ENCODE results near the gene IPO4. TPM values are rescaled to one million over a fixed set of nuclear protein-coding genes. Genes with fewer than 3 reads are reported as not detected.

Gene IPO4
- total and polyA plus RNA-seq, 2 experiments from 2014 or later: 34.2 to 105 TPM

DNA sequence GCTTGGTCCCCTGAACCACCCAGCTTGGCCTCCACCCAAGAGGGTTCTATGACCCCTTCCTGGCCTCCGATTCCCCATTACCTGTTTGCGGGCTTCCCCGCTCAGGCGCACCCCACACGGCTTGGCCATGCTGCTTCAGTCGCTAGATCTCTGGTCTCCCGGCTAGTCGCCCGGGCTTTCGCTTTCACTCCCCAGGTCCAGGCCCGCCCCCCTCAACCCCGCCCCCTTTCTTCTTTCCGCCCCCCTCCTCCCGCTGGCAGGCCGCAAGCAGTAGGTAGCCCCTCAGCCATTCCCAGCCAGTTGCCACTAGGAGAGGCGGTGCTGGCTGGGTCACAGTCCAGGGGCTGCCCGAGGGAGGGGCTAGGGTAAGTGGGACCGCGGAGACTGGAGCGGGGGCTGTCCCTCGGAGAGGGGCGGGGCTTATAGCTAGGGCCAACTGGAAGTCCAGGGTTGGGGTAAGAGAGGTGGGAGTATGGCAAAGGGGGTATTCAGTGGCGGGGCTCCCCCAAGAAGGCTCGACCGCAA lies 42.1 kb downstream of the IPO4 start, which contains the start of gene PSME2:
TSS of gene PSME2 (minus strand) at position 158 of the 525 bp plus-strand sequence. CDS start at position 129, 29 bp downstream.
- Mint-ChIP-seq H3K9me3 (no peaks in the 10 kb centered on the region; the same call in 2 of the 3 replicates), H3K4me1 (peaks cover 23% of the 10 kb centered on the region), H3K27me3 (ENCODE audit: insufficient read depth, low read depth, poor library complexity) (peaks cover 12% of the 10 kb centered on the region), H3K36me3 (ENCODE audit: low read depth) (peaks cover 59% of the 10 kb centered on the region), H3K27ac (peak within 1 kb of the TSS; percentile 97), H3K4me3 (peak within 1 kb of the TSS; percentile 99)
- Histone ChIP-seq H3F3A (replicated peaks; ENCODE audit: low read depth) (peaks cover 14% of the 10 kb centered on the region), H3K4me1 (ENCODE audit: insufficient read depth) (peaks cover 18% of the 10 kb centered on the region), H3K27me3 (ENCODE audit: insufficient read depth) (no peaks in the 10 kb centered on the region), H3K27ac (ENCODE audit: low read depth) (peak within 1 kb of the TSS; percentile 51; the same call in 1 of the 2 replicates), H3K4me2 (peak within 1 kb of the TSS; percentile 99), H3K79me2 (replicated peaks; ENCODE audit: insufficient read depth) (peaks cover 38% of the 10 kb centered on the region), H3K9me2 (ENCODE audit: insufficient read depth) (no peaks in the 10 kb centered on the region), H3K4me3 (peak within 1 kb of the TSS; percentile 70), H3K36me3 (ENCODE audit: insufficient read depth) (peaks cover 25% of the 10 kb centered on the region), H2AFZ (peak within 1 kb of the TSS; percentile 97), H4K20me1 (replicated peaks; ENCODE audit: insufficient read depth) (peaks cover 7% of the 10 kb centered on the region; the same call in 1 of the 2 replicates)
- ATAC-seq (peak; percentile 80), DNase-seq (ENCODE audit: low spot score) (peak; percentile 99)
- TF ChIP-seq ZNF114 (CRISPR knock-in tag; IDR thresholded peaks at IDR 0.05) (no peak), POLR2AphosphoS5 (IDR thresholded peaks at IDR 0.05; ENCODE audit: low read depth) (peak; percentile 50; the same call in 1 of the 2 replicates), EZH2phosphoT487 (IDR thresholded peaks at IDR 0.05; ENCODE audit: unreplicated experiment) (no peak), ZNF331 (CRISPR knock-in tag; IDR thresholded peaks at IDR 0.05; ENCODE audit: low read depth) (no peak), STAT1 (IDR thresholded peaks at IDR 0.05; ENCODE audit: unreplicated experiment) (no peak), NANOG (IDR thresholded peaks at IDR 0.05; ENCODE audit: borderline replicate concordance) (no peak), EZH2 (IDR thresholded peaks at IDR 0.05; ENCODE audit: low read depth, unreplicated experiment) (no peak), CREB1 (CRISPR knock-in tag; IDR thresholded peaks at IDR 0.05; ENCODE audit: low read depth) (no peak)
- TF ChIP-seq, protein P1, sequence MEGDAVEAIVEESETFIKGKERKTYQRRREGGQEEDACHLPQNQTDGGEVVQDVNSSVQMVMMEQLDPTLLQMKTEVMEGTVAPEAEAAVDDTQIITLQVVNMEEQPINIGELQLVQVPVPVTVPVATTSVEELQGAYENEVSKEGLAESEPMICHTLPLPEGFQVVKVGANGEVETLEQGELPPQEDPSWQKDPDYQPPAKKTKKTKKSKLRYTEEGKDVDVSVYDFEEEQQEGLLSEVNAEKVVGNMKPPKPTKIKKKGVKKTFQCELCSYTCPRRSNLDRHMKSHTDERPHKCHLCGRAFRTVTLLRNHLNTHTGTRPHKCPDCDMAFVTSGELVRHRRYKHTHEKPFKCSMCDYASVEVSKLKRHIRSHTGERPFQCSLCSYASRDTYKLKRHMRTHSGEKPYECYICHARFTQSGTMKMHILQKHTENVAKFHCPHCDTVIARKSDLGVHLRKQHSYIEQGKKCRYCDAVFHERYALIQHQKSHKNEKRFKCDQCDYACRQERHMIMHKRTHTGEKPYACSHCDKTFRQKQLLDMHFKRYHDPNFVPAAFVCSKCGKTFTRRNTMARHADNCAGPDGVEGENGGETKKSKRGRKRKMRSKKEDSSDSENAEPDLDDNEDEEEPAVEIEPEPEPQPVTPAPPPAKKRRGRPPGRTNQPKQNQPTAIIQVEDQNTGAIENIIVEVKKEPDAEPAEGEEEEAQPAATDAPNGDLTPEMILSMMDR (conservative IDR thresholded peaks at IDR 0.05; ENCODE audit: low read depth in 2 of 2): no peak

DNA sequence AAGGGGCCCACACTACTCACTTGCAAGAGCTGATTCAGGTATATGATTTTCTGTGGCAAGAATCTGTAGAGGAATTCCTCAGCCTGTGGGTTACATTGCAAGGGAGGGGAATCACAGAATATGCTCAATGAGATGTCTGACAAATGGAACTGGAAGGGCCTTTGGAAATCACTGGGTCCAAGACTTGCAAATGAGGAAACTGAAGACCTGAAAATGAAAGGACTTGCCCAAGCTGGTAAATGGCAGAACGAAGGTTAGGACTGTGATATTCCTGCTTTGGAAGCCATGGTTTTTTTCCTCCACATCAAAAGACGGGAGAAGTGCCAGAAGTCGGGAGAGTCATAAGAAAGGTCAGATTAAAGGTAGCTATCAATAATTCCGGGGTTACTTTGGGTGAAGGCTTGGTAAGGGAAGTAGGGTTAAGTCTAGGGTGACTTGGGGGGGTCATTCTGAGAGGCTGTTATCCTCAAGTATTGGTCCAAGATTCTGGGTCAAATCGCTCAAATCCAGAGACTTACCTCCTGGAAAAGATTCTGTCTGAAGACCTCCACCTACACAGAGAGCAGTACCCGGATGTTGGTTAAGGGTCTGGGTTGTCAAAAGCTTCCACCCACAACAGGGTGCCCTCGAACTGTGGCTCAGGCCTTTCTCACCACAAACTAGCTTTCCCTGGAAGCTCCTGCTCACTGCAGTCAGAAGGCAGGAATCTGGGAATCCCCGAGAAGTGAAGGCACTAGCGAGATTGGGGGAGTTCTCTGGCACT lies 42.7 kb downstream of the IPO4 start:
- peaks cover 17% of the 10 kb centered on the region for H3K27me3 Mint-ChIP-seq (ENCODE audit: insufficient read depth, low read depth, poor library complexity)
- H3K36me3 Mint-ChIP-seq (ENCODE audit: low read depth): peaks cover 53% of the 10 kb centered on the region
- peak overlapping the region; percentile 81 for H3K27ac Mint-ChIP-seq
- peak overlapping the region; percentile 70 for H3K4me3 ChIP-seq
- H2AFZ ChIP-seq: peak overlapping the region; percentile 97
- H3K27ac ChIP-seq (ENCODE audit: low read depth): 0 out of 2 replicates have a peak overlapping the region, but pooled peaks have one; percentile 39
- peak overlapping the region; percentile 95 for H3K4me2 ChIP-seq
- H3K4me3 Mint-ChIP-seq: peak overlapping the region; percentile 99
- H3K79me2 ChIP-seq (replicated peaks; ENCODE audit: insufficient read depth): peaks cover 38% of the 10 kb centered on the region
- H3K9me3 Mint-ChIP-seq: no peaks in the 10 kb centered on the region
- H3K9me2 ChIP-seq (ENCODE audit: insufficient read depth): no peaks in the 10 kb centered on the region
- H3K4me1 ChIP-seq (ENCODE audit: insufficient read depth): peaks cover 18% of the 10 kb centered on the region
- no peaks in the 10 kb centered on the region for H3K27me3 ChIP-seq (ENCODE audit: insufficient read depth)
- DNase-seq (ENCODE audit: low spot score) (no peak), ATAC-seq (no peak)
- H4K20me1 ChIP-seq (replicated peaks; ENCODE audit: insufficient read depth): peaks cover 7% of the 10 kb centered on the region; the same call in 1 of the 2 replicates
- peaks cover 14% of the 10 kb centered on the region for H3F3A ChIP-seq (replicated peaks; ENCODE audit: low read depth)
- peaks cover 22% of the 10 kb centered on the region for H3K36me3 ChIP-seq (ENCODE audit: insufficient read depth)
- peaks cover 23% of the 10 kb centered on the region for H3K4me1 Mint-ChIP-seq
- TF ChIP-seq, protein P2, sequence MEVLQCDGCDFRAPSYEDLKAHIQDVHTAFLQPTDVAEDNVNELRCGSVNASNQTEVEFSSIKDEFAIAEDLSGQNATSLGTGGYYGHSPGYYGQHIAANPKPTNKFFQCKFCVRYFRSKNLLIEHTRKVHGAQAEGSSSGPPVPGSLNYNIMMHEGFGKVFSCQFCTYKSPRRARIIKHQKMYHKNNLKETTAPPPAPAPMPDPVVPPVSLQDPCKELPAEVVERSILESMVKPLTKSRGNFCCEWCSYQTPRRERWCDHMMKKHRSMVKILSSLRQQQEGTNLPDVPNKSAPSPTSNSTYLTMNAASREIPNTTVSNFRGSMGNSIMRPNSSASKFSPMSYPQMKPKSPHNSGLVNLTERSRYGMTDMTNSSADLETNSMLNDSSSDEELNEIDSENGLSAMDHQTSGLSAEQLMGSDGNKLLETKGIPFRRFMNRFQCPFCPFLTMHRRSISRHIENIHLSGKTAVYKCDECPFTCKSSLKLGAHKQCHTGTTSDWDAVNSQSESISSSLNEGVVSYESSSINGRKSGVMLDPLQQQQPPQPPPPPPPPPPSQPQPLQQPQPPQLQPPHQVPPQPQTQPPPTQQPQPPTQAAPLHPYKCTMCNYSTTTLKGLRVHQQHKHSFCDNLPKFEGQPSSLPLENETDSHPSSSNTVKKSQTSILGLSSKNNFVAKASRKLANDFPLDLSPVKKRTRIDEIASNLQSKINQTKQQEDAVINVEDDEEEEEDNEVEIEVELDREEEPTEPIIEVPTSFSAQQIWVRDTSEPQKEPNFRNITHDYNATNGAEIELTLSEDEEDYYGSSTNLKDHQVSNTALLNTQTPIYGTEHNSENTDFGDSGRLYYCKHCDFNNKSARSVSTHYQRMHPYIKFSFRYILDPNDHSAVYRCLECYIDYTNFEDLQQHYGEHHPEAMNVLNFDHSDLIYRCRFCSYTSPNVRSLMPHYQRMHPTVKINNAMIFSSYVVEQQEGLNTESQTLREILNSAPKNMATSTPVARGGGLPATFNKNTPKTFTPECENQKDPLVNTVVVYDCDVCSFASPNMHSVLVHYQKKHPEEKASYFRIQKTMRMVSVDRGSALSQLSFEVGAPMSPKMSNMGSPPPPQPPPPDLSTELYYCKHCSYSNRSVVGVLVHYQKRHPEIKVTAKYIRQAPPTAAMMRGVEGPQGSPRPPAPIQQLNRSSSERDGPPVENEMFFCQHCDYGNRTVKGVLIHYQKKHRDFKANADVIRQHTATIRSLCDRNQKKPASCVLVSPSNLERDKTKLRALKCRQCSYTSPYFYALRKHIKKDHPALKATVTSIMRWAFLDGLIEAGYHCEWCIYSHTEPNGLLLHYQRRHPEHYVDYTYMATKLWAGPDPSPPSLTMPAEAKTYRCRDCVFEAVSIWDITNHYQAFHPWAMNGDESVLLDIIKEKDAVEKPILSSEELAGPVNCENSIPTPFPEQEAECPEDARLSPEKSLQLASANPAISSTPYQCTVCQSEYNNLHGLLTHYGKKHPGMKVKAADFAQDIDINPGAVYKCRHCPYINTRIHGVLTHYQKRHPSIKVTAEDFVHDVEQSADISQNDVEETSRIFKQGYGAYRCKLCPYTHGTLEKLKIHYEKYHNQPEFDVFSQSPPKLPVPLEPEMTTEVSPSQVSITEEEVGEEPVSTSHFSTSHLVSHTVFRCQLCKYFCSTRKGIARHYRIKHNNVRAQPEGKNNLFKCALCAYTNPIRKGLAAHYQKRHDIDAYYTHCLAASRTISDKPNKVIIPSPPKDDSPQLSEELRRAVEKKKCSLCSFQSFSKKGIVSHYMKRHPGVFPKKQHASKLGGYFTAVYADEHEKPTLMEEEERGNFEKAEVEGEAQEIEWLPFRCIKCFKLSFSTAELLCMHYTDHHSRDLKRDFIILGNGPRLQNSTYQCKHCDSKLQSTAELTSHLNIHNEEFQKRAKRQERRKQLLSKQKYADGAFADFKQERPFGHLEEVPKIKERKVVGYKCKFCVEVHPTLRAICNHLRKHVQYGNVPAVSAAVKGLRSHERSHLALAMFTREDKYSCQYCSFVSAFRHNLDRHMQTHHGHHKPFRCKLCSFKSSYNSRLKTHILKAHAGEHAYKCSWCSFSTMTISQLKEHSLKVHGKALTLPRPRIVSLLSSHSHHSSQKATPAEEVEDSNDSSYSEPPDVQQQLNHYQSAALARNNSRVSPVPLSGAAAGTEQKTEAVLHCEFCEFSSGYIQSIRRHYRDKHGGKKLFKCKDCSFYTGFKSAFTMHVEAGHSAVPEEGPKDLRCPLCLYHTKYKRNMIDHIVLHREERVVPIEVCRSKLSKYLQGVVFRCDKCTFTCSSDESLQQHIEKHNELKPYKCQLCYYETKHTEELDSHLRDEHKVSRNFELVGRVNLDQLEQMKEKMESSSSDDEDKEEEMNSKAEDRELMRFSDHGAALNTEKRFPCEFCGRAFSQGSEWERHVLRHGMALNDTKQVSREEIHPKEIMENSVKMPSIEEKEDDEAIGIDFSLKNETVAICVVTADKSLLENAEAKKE (CRISPR knock-in tag; IDR thresholded peaks at IDR 0.05): no peak
- TF ChIP-seq NANOG (IDR thresholded peaks at IDR 0.05; ENCODE audit: borderline replicate concordance): no peak
- no peak for TF ChIP-seq EZH2phosphoT487 (IDR thresholded peaks at IDR 0.05; ENCODE audit: unreplicated experiment)
